SKM-1 treated with dmso at 0.1 percent for 144 hours (cell line): ENCODE results near the gene DNAJC13.

Source experiments
- DNase-seq: peaks from one replicate; lab custom pipeline; 2025; ENCODE audit not compliant: unreplicated experiment; lab: John Stamatoyannopoulos, UW

DNAJC13 gene

DNA sequence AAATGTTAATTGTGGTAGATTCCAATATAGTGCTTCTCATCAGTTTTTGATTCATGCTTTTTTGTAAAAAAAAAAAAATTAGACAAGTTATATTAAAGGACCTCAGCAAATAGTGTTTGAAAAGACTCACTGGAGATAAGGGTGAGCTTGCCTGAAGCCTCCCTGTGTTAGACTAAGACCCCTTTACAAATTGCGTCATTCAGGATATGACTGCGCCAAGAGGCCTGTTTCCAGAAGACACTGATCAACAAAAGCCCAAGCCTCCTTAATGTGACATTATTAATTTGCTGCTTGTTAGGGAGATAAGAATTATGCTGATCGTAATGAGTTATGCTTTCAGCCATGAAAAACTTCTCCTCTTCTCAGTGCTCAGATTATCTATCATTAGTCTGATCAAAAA is 13.0 kb upstream of the DNAJC13 start:
- no peak for DNase-seq

DNA sequence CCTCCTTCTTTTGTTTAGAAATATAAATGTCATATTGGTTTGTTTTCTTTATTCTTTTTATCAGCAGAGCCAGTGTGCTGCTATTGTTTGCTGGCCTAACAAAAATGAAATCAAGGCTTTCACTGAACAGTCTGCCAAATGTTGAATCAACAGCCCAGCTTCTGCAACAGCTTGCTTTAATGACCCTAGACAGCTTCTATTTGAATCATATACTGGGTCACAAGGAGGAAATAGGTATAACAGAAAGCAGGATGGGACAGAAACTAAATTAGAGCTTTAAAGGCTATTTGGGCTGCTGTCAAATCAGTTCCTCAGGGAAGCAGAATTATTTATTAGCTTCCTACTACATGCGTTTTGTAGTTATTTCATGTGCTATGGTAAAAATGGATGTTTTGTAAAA is 12.1 kb upstream of the DNAJC13 start:
- DNase-seq: no peak

GRCh38 chr3:132405609-132406299 is 11.5 kb upstream of the DNAJC13 start:
- DNase-seq: no peak

DNA sequence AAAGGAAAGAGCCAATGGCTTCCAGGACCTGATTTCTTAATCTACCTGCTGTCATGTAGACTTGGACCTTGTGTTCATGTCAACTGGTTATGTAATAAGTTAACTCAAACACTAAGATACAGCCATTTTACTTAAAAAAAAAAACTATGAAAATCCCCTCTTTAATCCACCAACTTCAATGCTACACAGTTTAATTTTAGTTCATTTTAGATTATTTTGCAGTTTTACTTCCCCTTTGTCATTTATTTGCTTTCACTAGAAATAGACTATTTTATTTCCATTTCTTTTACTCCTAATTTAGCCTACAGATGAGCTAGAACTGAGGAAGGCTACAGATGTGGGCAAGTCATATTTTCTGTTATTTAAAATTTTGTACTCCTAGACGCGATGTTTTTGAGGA is 10.7 kb upstream of the DNAJC13 start:
- no peak for DNase-seq

- DNase-seq: no peak
Observed at GRCh38 chr3:132407025-132407424, 10.3 kb upstream of the DNAJC13 start.

DNA sequence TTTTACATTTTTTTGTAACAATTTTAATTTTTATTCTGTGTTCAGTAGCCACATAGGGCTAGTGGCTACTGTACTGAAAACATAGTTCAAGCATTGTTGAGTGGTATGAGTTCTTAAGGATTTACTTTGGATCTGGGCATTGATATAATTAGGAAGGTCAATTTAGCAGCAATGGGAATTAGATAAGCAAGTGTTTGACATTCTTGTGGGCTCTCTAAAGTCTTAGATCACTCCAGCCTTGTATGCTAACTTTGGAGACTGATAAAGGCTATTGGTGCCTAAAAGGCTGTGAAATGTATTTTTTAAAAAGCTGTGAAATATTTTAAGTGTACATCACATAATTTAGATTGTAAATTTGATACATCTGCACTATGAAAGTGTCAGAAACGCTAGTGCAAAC is 2.5 kb upstream of the DNAJC13 start:
- DNase-seq: no peak

GRCh38 chr3:132416161-132416560 is 1.1 kb upstream of the DNAJC13 start:
- DNase-seq: no peak

DNA sequence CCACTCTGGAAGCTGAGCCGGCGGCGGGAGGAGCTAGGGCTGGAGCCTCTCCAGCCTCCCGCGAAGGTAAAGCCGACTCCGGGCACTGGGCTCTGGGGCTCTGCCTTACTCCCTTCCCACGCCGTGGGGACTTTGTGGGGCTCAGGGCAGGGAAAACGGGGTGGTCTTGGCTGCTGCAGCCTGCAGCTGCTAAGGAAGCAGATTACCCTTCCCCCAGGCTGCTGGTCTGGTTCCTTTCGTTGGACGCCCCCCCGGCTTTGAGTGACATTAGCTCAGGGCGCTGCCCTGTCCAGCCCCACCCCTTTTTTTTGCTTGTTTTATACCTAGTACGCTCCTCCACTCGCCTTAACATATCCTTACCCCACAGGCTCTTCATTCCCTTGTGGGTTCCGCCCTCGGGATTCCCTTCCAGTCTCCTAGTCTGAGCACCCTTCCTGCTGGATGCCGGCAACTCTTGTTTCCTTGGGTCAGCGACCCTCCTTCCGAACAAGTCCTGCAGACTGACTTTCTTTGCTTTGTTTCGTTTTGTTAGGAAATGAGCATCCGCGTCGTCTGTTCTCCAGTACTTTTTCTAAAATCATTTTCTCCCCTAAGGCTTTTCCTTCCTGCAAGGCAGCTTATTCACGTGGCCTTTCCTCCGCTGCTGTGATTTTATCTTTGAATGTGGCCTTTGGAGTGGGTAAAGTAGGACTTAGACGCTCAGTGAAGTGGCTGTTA is 551 bp downstream of the DNAJC13 start:
- peak; percentile 48 for DNase-seq

GRCh38 chr3:132418916-132419315 is 1.6 kb downstream of the DNAJC13 start:
- peak; percentile 46 for DNase-seq

DNA sequence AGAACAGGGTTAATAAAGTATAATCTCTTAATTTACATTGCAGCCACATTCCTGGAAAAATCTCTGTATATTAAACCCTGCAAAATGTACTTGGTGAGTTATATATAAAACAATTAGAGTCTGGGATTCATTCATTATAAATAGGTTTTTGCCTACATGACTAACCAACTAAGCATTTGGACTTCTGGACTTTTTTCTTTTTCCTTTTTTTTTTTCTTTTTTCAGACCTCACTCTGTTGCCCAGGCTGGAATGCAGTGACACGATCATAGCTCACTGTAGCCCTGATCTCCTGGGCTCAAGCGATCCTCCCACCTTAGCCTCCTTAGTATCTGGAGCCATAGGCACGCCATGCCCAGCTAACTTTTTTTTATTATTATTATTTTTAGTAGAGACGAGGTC is 4.5 kb downstream of the DNAJC13 start:
- DNase-seq: no peak

DNA sequence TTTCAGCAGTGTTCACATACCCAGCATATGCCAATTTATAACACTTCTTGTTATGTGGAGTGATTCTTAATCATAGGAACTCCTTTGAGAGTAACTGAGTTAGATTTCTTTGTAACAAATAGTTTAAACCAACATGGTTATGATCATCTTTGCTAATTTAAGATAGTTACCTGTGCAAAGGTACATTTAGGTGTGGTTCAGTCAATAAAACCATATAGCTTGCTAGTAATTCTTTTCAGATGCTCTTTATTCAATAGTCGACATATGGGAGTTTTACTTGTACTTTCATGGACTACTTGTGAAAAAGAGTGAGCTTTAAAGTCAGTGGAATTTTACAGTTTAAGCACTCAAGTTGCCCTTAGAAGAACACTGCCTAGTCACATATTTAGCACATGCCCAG is 5.2 kb downstream of the DNAJC13 start:
- DNase-seq: no peak

DNA sequence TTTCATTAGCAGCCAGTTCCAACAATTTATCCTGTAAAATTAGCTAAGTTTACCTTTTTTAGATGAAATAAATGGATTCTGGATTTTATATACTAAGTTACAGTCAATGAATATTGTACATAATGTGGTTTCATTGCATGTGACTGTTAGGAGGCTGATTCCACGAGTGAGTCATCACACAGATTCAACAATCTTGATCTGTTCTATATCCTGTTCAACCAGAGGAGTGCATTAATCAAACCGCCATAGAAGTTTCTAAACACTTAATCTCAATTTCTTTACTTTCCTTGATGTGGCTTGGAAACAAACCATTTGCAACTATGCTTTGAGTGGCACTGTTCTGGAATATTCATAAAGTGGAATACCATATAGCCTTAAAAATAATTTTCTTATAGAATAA is 15.3 kb downstream of the DNAJC13 start:
- no peak for DNase-seq

- DNase-seq: no peak
Observed at GRCh38 chr3:132433121-132433520, 15.8 kb downstream of the DNAJC13 start.

DNA sequence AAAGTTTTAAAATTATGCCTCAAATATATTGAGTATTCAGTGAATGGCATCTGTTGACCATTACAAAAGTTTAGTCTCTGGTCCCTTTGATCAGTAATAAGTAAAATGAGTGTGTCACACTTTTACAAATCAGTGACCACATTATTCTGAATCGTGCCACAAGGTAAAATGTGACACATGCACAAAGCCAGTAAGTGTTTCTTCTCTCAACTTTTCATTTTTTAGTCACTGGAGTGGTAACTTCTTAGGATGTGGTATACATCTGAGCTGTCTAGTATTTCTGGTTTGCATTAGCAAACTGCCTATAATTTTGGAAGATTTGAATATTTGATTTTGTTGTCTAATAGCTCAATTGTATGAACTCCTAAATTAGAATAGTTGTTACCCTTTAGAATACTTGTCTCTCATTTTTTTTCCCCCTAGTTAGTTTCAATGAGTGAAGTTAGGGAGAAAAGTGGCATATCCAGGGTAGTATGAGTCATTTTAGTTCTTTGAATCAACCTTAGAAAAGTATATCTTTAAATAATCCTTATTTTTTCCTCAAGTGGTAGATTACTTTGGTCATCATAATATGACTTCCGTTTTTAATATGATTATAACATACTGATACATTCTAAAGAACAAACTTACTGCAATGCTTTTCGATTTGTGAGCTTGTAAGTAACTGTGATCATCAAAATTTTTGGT is 18.1 kb downstream of the DNAJC13 start:
- no peak for DNase-seq

DNA sequence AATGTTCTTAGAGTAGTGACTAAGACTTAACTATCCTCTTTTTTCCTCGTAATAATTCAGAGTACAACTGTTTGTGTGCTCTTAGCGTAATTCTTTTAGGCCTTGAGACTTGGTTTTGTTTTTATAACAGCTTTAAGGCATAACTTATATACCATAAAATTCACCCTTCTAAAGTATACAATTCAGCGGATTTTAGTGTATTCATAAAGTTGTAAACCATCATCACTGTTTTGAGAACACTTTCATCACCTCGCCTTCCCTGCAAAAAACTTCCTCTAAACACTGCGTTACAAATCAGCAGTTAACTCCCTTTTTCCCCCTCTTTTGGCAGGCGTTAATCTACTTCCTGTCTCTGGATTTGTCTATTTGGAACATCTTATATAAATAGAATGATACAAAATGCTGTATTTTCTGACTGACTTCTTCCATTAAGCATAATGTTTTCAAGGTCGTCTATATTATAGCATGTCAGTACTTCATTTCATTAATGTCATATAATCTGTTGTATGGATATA is 18.7 kb downstream of the DNAJC13 start:
- no peak for DNase-seq

DNA sequence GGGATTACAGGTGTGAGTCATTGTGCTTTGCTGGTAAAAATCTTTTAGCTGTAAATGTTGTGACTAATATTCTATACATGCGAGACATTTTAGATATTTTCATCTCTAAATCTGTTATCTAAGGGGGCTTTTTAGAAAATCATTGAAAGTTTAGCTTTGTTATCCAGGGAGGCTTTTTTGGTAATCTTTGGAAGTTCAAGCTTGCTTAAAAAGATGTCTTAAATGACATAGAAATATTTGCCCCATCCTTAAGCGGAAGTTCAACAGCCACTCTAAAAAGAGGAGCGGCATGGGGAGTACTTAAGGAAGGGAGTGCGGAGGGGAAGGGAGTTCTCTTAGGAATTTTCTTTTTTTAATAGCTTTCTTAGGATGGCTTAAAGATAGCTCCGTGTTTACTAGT is 26.1 kb downstream of the DNAJC13 start:
- DNase-seq: no peak

DNA sequence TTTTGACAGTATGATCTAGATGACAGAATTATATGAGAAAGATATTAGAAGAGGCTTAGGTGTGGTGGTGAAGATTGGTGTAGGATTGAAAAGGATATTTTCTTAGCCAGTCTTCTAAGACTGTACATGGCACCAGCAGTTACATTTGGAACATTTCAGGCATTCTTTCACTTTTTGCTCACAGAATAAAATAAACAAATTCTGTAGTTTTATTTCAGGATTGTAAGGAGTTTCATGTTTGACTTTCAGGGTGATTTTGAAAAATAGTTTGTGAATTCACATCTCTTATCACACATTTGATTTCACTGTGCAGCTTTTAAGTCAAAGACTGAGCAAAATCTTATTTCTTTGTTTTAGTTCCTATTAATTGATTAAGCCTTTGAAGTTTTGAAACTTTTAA is 27.1 kb downstream of the DNAJC13 start:
- no peak for DNase-seq

GRCh38 chr3:132445817-132446216 is 28.5 kb downstream of the DNAJC13 start:
- DNase-seq: peak; percentile 42

GRCh38 chr3:132448216-132448961 is 31.1 kb downstream of the DNAJC13 start:
- no peak for DNase-seq

DNA sequence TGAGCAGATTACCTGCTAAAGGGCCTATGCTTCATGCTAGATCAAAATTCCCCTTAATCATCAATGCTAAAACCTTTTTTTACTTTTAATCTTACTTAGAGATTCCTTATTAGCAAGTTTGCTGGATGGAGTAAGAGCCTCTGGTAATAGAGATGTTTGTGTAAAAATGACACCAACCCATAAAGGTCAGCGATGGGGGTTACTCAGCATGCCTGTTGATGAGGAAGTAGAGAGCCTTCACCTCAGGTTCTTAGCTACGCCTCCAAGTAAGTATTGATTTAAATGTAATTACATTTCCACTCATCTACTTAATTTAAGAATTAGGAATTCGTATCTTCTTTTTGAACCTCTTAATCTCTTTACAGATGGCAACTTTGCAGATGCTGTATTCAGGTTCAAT is 38.8 kb downstream of the DNAJC13 start:
- DNase-seq: no peak

DNA sequence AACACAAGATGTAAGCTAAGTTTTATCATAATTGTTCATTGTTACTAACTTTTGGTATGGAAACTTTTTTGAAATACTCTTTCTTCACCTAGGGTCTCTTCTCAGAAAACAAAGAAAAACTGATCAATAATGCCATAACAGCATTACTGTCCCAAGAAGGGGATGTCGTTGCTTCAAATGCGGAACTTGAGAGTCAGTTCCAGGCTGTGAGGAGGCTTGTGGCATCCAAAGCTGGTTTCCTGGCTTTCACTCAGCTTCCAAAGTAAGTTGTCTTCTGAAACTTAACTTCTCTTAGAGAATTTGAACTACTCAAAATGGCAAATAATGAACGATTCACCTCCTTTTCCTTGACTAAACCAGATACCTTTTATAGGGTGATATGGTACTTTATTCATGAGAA is 39.3 kb downstream of the DNAJC13 start:
- DNase-seq: no peak
